HepG2 (cell line): ENCODE results near the gene TDRD3. TPM values are rescaled to one million over a fixed set of nuclear protein-coding genes. Genes with fewer than 3 reads are reported as not detected.

ENCODE experiments used
- HMG20A ChIP-seq: IDR thresholded peaks from 2 replicates; pipeline ENCODE4 v1.6.1; 2016; ENCODE audit warnings: borderline replicate concordance
- ZC3H4 ChIP-seq: sonication (generic); formaldehyde crosslinking; IDR thresholded peaks from 2 replicates; pipeline ENCODE4 v1.4.0; 2020; ENCODE audit warnings: missing genetic modification reagents, borderline replicate concordance
- ZFP36L1 ChIP-seq: sonication (generic); formaldehyde crosslinking; IDR thresholded peaks from 2 replicates; pipeline ENCODE4 v1.8.0; 2022; ENCODE audit warnings: mild to moderate bottlenecking, missing genetic modification reagents, moderate library complexity
- ZNF207 ChIP-seq: fragments of 450-650 bp; IDR thresholded peaks from 2 replicates; pipeline ENCODE4 v1.6.1; 2016; ENCODE audit warnings: antibody characterized with exemption, borderline replicate concordance
- polyA plus RNA-seq, 8 experiments: library from polyadenylated mRNA; depleted of rRNA in 3 of 8; stranded (reverse) in 7 of 8; unstranded in 1 of 8; fragments of >200 nt; fragmentation: Illumina TruSeq in 4 of 8; extraction: Trizol in 4 of 8; gene quantifications; 2 replicates each; pipeline versions ENCODE4 v1.2.1 to v1.2.3, GENCODE V29; 2011 to 2016; ENCODE audit warnings: low read depth in 4 of 8, missing spikeins in 1 of 8, mixed read lengths in 1 of 8; ENCODE audit not compliant: insufficient read depth in 1 of 8
- total RNA-seq, 5 experiments: library from RNA; depleted of rRNA; stranded (reverse); fragments of >200 nt; fragmentation: Illumina TruSeq; extraction: Trizol; gene quantifications; 2 replicates each; pipeline ENCODE4 v1.2.3, GENCODE V29; 2016; ENCODE audit warnings: low read depth in 1 of 5
- TF ChIP-seq, protein P1 (sequence below): sonication (generic); formaldehyde crosslinking; IDR thresholded peaks from 2 replicates; pipeline ENCODE4 v1.4.0; 2020; ENCODE audit warnings: low read depth, missing genetic modification reagents
- TF ChIP-seq, protein P2 (sequence below): sonication (generic); formaldehyde crosslinking; conservative IDR thresholded peaks from 2 replicates; pipeline ENCODE4 v1.8.0; 2022; ENCODE audit warnings: missing genetic modification reagents
- TF ChIP-seq, protein P3 (sequence below): IDR thresholded peaks from 2 replicates; pipeline ENCODE4 v1.6.1; 2016; ENCODE audit warnings: missing biosample characterization, missing genetic modification reagents, low read depth
- TF ChIP-seq, protein P4 (sequence below): sonication (generic); formaldehyde crosslinking; IDR thresholded peaks from 2 replicates; pipeline ENCODE4 v1.5.0; 2020; ENCODE audit warnings: mild to moderate bottlenecking, missing genetic modification reagents
- TF ChIP-seq, protein P5 (sequence below): sonication (generic); formaldehyde crosslinking; IDR thresholded peaks from 2 replicates; pipeline ENCODE4 v1.4.0; 2020; ENCODE audit warnings: missing genetic modification reagents
- TF ChIP-seq, protein P6 (sequence below): sonication (generic); formaldehyde crosslinking; IDR thresholded peaks from 2 replicates; pipeline ENCODE4; 2020; ENCODE audit warnings: missing genetic modification reagents, mild to moderate bottlenecking, borderline replicate concordance

Gene TDRD3
- total and polyA plus RNA-seq, 2 of the 13 experiments (the other 11 are each of a cell fraction or from before 2014, with no cell fraction given): 4.7 to 11.8 TPM

DNA sequence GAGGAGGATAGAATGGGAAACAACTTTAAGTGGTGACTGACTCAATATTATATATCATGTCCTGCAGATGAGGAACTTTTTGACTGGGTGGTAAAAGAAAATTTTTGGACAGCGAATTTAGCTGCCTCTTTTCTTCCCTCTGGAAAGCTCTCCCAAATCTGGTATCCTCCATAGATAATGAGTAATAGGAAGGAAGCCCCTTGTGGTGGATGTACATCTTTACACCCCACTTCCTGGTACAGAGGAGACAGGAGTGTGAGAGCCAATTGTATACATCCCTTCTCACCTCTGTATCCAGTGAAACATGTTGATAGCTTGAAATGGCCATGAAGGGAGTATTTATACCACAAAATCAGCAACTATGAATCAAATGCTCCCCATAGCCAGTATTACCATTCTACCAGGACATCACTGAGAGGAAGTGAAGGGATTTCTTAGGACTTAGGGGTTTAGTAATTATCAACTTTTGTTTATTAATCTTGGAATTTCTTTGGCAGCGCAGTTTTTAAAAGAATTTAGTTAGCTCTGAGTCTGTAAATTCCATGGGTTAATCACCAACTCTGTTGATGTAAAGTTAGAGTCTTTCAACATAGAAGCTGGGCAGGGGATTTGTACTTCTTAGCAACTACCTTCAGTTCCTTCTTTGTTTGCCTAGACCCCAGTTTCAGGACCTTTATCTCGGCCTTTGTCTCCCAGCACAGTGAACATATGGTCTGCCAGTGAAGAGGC, 17.0 kb upstream of the TDRD3 start (continued):
- TF ChIP-seq, protein P1, sequence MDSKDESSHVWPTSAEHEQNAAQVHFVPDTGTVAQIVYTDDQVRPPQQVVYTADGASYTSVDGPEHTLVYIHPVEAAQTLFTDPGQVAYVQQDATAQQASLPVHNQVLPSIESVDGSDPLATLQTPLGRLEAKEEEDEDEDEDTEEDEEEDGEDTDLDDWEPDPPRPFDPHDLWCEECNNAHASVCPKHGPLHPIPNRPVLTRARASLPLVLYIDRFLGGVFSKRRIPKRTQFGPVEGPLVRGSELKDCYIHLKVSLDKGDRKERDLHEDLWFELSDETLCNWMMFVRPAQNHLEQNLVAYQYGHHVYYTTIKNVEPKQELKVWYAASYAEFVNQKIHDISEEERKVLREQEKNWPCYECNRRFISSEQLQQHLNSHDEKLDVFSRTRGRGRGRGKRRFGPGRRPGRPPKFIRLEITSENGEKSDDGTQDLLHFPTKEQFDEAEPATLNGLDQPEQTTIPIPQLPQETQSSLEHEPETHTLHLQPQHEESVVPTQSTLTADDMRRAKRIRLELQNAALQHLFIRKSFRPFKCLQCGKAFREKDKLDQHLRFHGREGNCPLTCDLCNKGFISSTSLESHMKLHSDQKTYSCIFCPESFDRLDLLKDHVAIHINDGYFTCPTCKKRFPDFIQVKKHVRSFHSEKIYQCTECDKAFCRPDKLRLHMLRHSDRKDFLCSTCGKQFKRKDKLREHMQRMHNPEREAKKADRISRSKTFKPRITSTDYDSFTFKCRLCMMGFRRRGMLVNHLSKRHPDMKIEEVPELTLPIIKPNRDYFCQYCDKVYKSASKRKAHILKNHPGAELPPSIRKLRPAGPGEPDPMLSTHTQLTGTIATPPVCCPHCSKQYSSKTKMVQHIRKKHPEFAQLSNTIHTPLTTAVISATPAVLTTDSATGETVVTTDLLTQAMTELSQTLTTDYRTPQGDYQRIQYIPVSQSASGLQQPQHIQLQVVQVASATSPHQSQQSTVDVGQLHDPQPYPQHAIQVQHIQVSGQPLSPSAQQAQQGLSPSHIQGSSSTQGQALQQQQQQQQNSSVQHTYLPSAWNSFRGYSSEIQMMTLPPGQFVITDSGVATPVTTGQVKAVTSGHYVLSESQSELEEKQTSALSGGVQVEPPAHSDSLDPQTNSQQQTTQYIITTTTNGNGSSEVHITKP: no peak
- TF ChIP-seq, protein P2, sequence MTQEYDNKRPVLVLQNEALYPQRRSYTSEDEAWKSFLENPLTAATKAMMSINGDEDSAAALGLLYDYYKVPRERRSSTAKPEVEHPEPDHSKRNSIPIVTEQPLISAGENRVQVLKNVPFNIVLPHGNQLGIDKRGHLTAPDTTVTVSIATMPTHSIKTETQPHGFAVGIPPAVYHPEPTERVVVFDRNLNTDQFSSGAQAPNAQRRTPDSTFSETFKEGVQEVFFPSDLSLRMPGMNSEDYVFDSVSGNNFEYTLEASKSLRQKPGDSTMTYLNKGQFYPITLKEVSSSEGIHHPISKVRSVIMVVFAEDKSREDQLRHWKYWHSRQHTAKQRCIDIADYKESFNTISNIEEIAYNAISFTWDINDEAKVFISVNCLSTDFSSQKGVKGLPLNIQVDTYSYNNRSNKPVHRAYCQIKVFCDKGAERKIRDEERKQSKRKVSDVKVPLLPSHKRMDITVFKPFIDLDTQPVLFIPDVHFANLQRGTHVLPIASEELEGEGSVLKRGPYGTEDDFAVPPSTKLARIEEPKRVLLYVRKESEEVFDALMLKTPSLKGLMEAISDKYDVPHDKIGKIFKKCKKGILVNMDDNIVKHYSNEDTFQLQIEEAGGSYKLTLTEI (CRISPR knock-in tag): no peak
- TF ChIP-seq, protein P3, sequence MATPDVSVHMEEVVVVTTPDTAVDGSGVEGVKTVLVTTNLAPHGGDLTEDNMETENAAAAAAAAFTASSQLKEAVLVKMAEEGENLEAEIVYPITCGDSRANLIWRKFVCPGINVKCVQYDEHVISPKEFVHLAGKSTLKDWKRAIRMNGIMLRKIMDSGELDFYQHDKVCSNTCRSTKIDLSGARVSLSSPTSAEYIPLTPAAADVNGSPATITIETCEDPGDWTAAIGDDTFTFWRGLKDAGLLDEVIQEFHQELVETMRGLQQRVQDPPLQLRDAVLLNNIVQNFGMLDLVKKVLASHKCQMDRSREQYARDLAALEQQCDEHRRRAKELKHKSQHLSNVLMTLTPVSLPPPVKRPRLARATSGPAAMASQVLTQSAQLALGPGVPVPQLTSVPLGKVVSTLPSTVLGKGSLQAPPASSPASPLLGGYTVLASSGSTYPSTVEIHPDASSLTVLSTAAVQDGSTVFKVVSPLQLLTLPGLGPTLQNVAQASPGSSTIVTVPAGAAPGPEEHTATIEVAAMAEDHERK (CRISPR knock-in tag): no peak
- TF ChIP-seq ZC3H4 (CRISPR knock-in tag) (no peak), HMG20A (CRISPR knock-in tag) (no peak), ZNF207 (no peak), ZFP36L1 (CRISPR knock-in tag) (no peak)
- TF ChIP-seq, protein P4, sequence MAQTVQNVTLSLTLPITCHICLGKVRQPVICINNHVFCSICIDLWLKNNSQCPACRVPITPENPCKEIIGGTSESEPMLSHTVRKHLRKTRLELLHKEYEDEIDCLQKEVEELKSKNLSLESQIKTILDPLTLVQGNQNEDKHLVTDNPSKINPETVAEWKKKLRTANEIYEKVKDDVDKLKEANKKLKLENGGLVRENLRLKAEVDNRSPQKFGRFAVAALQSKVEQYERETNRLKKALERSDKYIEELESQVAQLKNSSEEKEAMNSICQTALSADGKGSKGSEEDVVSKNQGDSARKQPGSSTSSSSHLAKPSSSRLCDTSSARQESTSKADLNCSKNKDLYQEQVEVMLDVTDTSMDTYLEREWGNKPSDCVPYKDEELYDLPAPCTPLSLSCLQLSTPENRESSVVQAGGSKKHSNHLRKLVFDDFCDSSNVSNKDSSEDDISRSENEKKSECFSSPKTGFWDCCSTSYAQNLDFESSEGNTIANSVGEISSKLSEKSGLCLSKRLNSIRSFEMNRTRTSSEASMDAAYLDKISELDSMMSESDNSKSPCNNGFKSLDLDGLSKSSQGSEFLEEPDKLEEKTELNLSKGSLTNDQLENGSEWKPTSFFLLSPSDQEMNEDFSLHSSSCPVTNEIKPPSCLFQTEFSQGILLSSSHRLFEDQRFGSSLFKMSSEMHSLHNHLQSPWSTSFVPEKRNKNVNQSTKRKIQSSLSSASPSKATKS (CRISPR knock-in tag): no peak
- TF ChIP-seq, protein P5, sequence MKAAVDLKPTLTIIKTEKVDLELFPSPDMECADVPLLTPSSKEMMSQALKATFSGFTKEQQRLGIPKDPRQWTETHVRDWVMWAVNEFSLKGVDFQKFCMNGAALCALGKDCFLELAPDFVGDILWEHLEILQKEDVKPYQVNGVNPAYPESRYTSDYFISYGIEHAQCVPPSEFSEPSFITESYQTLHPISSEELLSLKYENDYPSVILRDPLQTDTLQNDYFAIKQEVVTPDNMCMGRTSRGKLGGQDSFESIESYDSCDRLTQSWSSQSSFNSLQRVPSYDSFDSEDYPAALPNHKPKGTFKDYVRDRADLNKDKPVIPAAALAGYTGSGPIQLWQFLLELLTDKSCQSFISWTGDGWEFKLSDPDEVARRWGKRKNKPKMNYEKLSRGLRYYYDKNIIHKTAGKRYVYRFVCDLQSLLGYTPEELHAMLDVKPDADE: no peak
- TF ChIP-seq, protein P6, sequence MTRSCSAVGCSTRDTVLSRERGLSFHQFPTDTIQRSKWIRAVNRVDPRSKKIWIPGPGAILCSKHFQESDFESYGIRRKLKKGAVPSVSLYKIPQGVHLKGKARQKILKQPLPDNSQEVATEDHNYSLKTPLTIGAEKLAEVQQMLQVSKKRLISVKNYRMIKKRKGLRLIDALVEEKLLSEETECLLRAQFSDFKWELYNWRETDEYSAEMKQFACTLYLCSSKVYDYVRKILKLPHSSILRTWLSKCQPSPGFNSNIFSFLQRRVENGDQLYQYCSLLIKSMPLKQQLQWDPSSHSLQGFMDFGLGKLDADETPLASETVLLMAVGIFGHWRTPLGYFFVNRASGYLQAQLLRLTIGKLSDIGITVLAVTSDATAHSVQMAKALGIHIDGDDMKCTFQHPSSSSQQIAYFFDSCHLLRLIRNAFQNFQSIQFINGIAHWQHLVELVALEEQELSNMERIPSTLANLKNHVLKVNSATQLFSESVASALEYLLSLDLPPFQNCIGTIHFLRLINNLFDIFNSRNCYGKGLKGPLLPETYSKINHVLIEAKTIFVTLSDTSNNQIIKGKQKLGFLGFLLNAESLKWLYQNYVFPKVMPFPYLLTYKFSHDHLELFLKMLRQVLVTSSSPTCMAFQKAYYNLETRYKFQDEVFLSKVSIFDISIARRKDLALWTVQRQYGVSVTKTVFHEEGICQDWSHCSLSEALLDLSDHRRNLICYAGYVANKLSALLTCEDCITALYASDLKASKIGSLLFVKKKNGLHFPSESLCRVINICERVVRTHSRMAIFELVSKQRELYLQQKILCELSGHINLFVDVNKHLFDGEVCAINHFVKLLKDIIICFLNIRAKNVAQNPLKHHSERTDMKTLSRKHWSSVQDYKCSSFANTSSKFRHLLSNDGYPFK (CRISPR knock-in tag): no peak
